Measurements from ENCODE around the gene LHFPL2.
A peak's percentile ranks its signal among the peaks of the same experiment; 100 is the strongest.

LHFPL2 gene

GRCh38 chr5:78574131-78574673, 74.4 kb downstream of the LHFPL2 start:
- Histone ChIP-seq H4K20me1 (ENCODE audit: control insufficient read depth, insufficient read depth, low read depth, low read length) (no peaks in the 10 kb centered on the region), H3F3A (ENCODE audit: control insufficient read depth, insufficient read depth) (no peaks in the 10 kb centered on the region), H3K9me2 (replicated peaks; ENCODE audit: control insufficient read depth, low read length) (no peaks in the 10 kb centered on the region), H3K9me3 (ENCODE audit: control insufficient read depth, insufficient read depth, low read length) (no peaks in the 10 kb centered on the region), H3K36me3 (ENCODE audit: control insufficient read depth, low read length) (no peaks in the 10 kb centered on the region), H3K79me2 (ENCODE audit: control insufficient read depth, low read length) (no peaks in the 10 kb centered on the region), H3K4me2 (ENCODE audit: low read length) (peak overlapping the region; percentile 45), H3K27ac (ENCODE audit: low read depth, low read length) (no peak overlapping the region), H3K4me1 (ENCODE audit: control insufficient read depth, low read length) (peaks cover 22% of the 10 kb centered on the region), H3K4me3 (ENCODE audit: low read length) (peak overlapping the region; percentile 5; the same call in 1 of the 2 replicates), H3K27me3 (ENCODE audit: control insufficient read depth, low read length) (no peaks in the 10 kb centered on the region)
- TF ChIP-seq EZH2phosphoT487 (IDR thresholded peaks at IDR 0.05; ENCODE audit: borderline replicate concordance, low read length) = no peak
- TF ChIP-seq, protein P1, sequence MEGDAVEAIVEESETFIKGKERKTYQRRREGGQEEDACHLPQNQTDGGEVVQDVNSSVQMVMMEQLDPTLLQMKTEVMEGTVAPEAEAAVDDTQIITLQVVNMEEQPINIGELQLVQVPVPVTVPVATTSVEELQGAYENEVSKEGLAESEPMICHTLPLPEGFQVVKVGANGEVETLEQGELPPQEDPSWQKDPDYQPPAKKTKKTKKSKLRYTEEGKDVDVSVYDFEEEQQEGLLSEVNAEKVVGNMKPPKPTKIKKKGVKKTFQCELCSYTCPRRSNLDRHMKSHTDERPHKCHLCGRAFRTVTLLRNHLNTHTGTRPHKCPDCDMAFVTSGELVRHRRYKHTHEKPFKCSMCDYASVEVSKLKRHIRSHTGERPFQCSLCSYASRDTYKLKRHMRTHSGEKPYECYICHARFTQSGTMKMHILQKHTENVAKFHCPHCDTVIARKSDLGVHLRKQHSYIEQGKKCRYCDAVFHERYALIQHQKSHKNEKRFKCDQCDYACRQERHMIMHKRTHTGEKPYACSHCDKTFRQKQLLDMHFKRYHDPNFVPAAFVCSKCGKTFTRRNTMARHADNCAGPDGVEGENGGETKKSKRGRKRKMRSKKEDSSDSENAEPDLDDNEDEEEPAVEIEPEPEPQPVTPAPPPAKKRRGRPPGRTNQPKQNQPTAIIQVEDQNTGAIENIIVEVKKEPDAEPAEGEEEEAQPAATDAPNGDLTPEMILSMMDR (IDR thresholded peaks at IDR 0.05; ENCODE audit: low read depth, low read length, poor library complexity, severe bottlenecking) = no peak

- H3K9me3 ChIP-seq (ENCODE audit: control insufficient read depth, insufficient read depth, low read length) = no peaks in the 10 kb centered on the region
- H3K27ac ChIP-seq (ENCODE audit: low read depth, low read length) = no peak overlapping the region
- no peaks in the 10 kb centered on the region for H3K79me2 ChIP-seq (ENCODE audit: control insufficient read depth, low read length)
- no peaks in the 10 kb centered on the region for H3K27me3 ChIP-seq (ENCODE audit: control insufficient read depth, low read length)
- H3K4me3 ChIP-seq (ENCODE audit: low read length) = peak overlapping the region; percentile 5; the same call in 1 of the 2 replicates
- no peaks in the 10 kb centered on the region for H3K9me2 ChIP-seq (replicated peaks; ENCODE audit: control insufficient read depth, low read length)
- no peaks in the 10 kb centered on the region for H3F3A ChIP-seq (ENCODE audit: control insufficient read depth, insufficient read depth)
- no peaks in the 10 kb centered on the region for H3K36me3 ChIP-seq (ENCODE audit: control insufficient read depth, low read length)
- TF ChIP-seq, protein P1 (IDR thresholded peaks at IDR 0.05; ENCODE audit: low read depth, low read length, poor library complexity, severe bottlenecking) = no peak
- no peak for TF ChIP-seq EZH2phosphoT487 (IDR thresholded peaks at IDR 0.05; ENCODE audit: borderline replicate concordance, low read length)
- no peaks in the 10 kb centered on the region for H4K20me1 ChIP-seq (ENCODE audit: control insufficient read depth, insufficient read depth, low read depth, low read length)
- H3K4me2 ChIP-seq (ENCODE audit: low read length) = peak overlapping the region; percentile 45
- H3K4me1 ChIP-seq (ENCODE audit: control insufficient read depth, low read length) = peaks cover 25% of the 10 kb centered on the region
Measured at GRCh38 chr5:78573318-78573717, 75.3 kb downstream of the LHFPL2 start.

- H3K4me3 ChIP-seq (ENCODE audit: low read length) = no peak overlapping the region
- no peak overlapping the region for H3K4me2 ChIP-seq (ENCODE audit: low read length)
- no peaks in the 10 kb centered on the region for H3K27me3 ChIP-seq (ENCODE audit: control insufficient read depth, low read length)
- no peaks in the 10 kb centered on the region for H3K9me3 ChIP-seq (ENCODE audit: control insufficient read depth, insufficient read depth, low read length)
- no peak for TF ChIP-seq EZH2phosphoT487 (IDR thresholded peaks at IDR 0.05; ENCODE audit: borderline replicate concordance, low read length)
- TF ChIP-seq, protein P1 (IDR thresholded peaks at IDR 0.05; ENCODE audit: low read depth, low read length, poor library complexity, severe bottlenecking) = no peak
- no peaks in the 10 kb centered on the region for H3K79me2 ChIP-seq (ENCODE audit: control insufficient read depth, low read length)
- peaks cover 31% of the 10 kb centered on the region for H3K4me1 ChIP-seq (ENCODE audit: control insufficient read depth, low read length)
- no peaks in the 10 kb centered on the region for H3K9me2 ChIP-seq (replicated peaks; ENCODE audit: control insufficient read depth, low read length)
- no peaks in the 10 kb centered on the region for H4K20me1 ChIP-seq (ENCODE audit: control insufficient read depth, insufficient read depth, low read depth, low read length)
- H3K36me3 ChIP-seq (ENCODE audit: control insufficient read depth, low read length) = no peaks in the 10 kb centered on the region
- no peaks in the 10 kb centered on the region for H3F3A ChIP-seq (ENCODE audit: control insufficient read depth, insufficient read depth)
- H3K27ac ChIP-seq (ENCODE audit: low read depth, low read length) = no peak overlapping the region
Measured at GRCh38 chr5:78570646-78571045, 77.9 kb downstream of the LHFPL2 start.
